Loucy (cell line): ENCODE measurements around the gene LHFPL6.

Experiments used
- H2AFZ ChIP-seq: fragments of 200-600 bp; sonication (generic); 2 replicates; pipeline ENCODE4 v1.6.0; 2016; ENCODE audit warnings: antibody characterized with exemption, mild to moderate bottlenecking, low read length, moderate library complexity
- H3F3A ChIP-seq: fragments of 200-600 bp; 2 replicates; pipeline ENCODE4 v1.6.0; 2016; ENCODE audit warnings: antibody characterized with exemption, low read depth, mild to moderate bottlenecking
- H3K27me3 ChIP-seq: fragments of 200-600 bp; sonication (generic); 2 replicates; pipeline ENCODE4 v1.6.1; 2014; ENCODE audit warnings: low read length, mild to moderate bottlenecking; ENCODE audit not compliant: insufficient read depth, poor library complexity, severe bottlenecking
- H3K36me3 ChIP-seq: fragments of 200-600 bp; sonication (generic); 2 replicates; pipeline ENCODE4 v1.6.1; 2016; ENCODE audit warnings: low read length; ENCODE audit not compliant: insufficient read depth
- H3K4me1 ChIP-seq: fragments of 200-600 bp; sonication (generic); 2 replicates; pipeline ENCODE4 v1.5.1; 2014; ENCODE audit warnings: low read length, mild to moderate bottlenecking; ENCODE audit not compliant: insufficient read depth, poor library complexity, severe bottlenecking
- H3K4me2 ChIP-seq: fragments of 200-600 bp; sonication (generic); 2 replicates; pipeline ENCODE4 v1.6.0; 2014; ENCODE audit warnings: antibody characterized with exemption, low read length, low read depth, mild to moderate bottlenecking; ENCODE audit not compliant: poor library complexity, severe bottlenecking
- H3K4me3 ChIP-seq: fragments of 200-600 bp; sonication (generic); 2 replicates; pipeline ENCODE4 v1.5.1; 2014; ENCODE audit warnings: low read length, mild to moderate bottlenecking, mixed read lengths; ENCODE audit not compliant: poor library complexity, severe bottlenecking
- H3K79me2 ChIP-seq: fragments of 200-600 bp; sonication (generic); 2 replicates; pipeline ENCODE4 v1.6.1; 2014; ENCODE audit warnings: low read length; ENCODE audit not compliant: insufficient read depth
- H3K9ac ChIP-seq: fragments of 200-600 bp; sonication (generic); 2 replicates; pipeline ENCODE4 v1.6.0; 2014; ENCODE audit warnings: mild to moderate bottlenecking, low read depth, low read length, moderate library complexity; ENCODE audit not compliant: poor library complexity, severe bottlenecking
- H3K9me2 ChIP-seq: fragments of 200-600 bp; sonication (generic); replicated peaks from 2 replicates; pipeline ENCODE4 v1.6.1; 2016; ENCODE audit warnings: low read depth, low read length, mixed read lengths
- H3K9me3 ChIP-seq: fragments of 200-600 bp; sonication (generic); 2 replicates; pipeline ENCODE4 v1.6.1; 2014; ENCODE audit warnings: mild to moderate bottlenecking, antibody characterized with exemption, low read length, low read depth; ENCODE audit not compliant: insufficient read depth
- H4K20me1 ChIP-seq: fragments of 200-600 bp; sonication (generic); 2 replicates; pipeline ENCODE4 v1.6.0; 2014; ENCODE audit warnings: antibody characterized with exemption, low read length, mild to moderate bottlenecking; ENCODE audit not compliant: insufficient read depth, poor library complexity, severe bottlenecking
- EZH2phosphoT487 ChIP-seq: fragments of 200-600 bp; IDR thresholded peaks from 2 replicates; pipeline ENCODE4 v1.6.1; 2018; ENCODE audit warnings: antibody characterized with exemption, mild to moderate bottlenecking, moderate library complexity, borderline replicate concordance
- TF ChIP-seq, protein P1 (sequence below): fragments of 200-600 bp; sonication (generic); conservative IDR thresholded peaks from 2 replicates; pipeline ENCODE4 v1.5.1; 2014; ENCODE audit warnings: mild to moderate bottlenecking, antibody characterized with exemption, low read length

The LHFPL6 gene

DNA sequence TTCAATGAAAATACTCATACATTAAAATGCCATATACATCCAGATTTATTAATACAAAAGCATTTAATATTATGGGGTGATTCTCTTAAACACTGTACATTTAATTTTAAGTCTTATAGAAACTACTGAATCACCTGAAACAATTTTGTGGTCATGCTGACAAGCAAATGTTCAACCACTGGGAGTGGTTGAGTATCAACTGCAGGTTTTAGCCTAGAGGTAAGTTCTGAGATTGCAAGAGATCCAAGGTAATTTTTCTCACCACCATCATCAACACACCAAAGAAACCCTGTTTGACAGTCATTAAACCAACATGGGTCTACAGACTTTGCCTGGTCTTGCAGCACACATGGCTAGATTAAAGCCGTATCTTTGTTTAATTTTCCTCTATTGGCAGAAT, 196.3 kb downstream of the LHFPL6 start:
- H3K36me3 ChIP-seq = no peaks in the 10 kb centered on the region
- no peak overlapping the region for H3K4me2 ChIP-seq
- no peaks in the 10 kb centered on the region for H3K9me3 ChIP-seq
- no peak overlapping the region for H2AFZ ChIP-seq
- H3K9ac ChIP-seq = no peak overlapping the region
- no peak overlapping the region for H3K4me3 ChIP-seq
- no peaks in the 10 kb centered on the region for H3F3A ChIP-seq
- no peaks in the 10 kb centered on the region for H3K79me2 ChIP-seq
- TF ChIP-seq, protein P1, sequence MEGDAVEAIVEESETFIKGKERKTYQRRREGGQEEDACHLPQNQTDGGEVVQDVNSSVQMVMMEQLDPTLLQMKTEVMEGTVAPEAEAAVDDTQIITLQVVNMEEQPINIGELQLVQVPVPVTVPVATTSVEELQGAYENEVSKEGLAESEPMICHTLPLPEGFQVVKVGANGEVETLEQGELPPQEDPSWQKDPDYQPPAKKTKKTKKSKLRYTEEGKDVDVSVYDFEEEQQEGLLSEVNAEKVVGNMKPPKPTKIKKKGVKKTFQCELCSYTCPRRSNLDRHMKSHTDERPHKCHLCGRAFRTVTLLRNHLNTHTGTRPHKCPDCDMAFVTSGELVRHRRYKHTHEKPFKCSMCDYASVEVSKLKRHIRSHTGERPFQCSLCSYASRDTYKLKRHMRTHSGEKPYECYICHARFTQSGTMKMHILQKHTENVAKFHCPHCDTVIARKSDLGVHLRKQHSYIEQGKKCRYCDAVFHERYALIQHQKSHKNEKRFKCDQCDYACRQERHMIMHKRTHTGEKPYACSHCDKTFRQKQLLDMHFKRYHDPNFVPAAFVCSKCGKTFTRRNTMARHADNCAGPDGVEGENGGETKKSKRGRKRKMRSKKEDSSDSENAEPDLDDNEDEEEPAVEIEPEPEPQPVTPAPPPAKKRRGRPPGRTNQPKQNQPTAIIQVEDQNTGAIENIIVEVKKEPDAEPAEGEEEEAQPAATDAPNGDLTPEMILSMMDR = no peak
- TF ChIP-seq EZH2phosphoT487 = no peak
- H3K4me1 ChIP-seq = no peaks in the 10 kb centered on the region
- H4K20me1 ChIP-seq = no peaks in the 10 kb centered on the region
- no peaks in the 10 kb centered on the region for H3K27me3 ChIP-seq
- H3K9me2 ChIP-seq = no peaks in the 10 kb centered on the region

DNA sequence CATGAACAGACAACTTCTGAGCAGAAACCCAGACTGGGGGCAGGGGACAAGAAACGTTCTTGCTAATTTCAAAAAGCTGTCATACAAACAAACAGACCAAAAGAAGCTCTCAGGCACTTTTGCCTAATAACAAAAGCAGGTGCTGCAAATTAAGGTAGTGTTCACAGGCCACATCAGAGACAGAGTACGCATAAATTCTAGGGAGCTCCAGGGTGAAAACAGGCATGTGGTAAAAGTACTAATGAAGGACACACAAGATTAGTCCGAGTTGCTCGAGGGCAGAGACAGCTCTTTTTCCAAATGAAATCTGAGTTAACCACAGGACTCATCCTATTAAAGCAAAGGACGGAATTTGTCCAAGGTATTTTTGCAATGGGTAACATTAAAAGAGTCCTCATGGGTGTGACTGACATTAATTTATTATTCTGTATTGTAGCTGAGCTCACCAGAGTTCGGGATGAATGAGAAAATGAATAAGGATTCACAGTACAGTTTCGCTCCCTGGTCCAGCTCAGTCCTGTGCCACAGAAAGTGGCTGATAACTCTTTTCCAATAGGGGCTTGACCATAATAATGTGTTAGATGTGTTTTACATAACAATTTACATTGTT, 197.3 kb downstream of the LHFPL6 start:
- Histone ChIP-seq H4K20me1 (no peaks in the 10 kb centered on the region), H3F3A (no peaks in the 10 kb centered on the region), H3K9me2 (no peaks in the 10 kb centered on the region), H3K4me3 (no peak overlapping the region), H3K4me1 (no peaks in the 10 kb centered on the region), H2AFZ (no peak overlapping the region), H3K27me3 (no peaks in the 10 kb centered on the region), H3K4me2 (no peak overlapping the region), H3K36me3 (no peaks in the 10 kb centered on the region), H3K9me3 (no peaks in the 10 kb centered on the region), H3K9ac (no peak overlapping the region), H3K79me2 (no peaks in the 10 kb centered on the region)
- TF ChIP-seq, protein P1 = no peak
- TF ChIP-seq EZH2phosphoT487 = no peak

DNA sequence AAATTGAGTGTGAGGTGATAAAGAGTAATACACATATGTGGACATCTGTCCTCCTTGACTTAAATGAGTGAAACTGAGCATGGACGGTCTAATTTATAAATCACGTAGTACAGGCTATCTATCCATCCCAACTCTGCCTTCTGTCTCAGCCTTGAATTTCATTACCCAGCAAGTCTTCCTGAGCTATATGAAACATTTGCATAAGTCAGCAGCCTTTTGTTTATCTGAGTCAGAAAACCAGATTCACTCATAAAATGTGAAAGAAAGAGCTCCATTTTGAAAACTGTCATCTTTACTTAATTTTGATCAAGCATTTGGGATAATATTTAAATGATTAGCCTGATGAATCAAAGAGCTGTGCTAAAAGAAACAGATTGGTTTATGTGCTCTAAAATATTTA, 197.9 kb downstream of the LHFPL6 start:
- no peaks in the 10 kb centered on the region for H3K36me3 ChIP-seq
- no peaks in the 10 kb centered on the region for H3K27me3 ChIP-seq
- H3K9ac ChIP-seq = no peak overlapping the region
- no peaks in the 10 kb centered on the region for H3K79me2 ChIP-seq
- H3K4me1 ChIP-seq = no peaks in the 10 kb centered on the region
- no peaks in the 10 kb centered on the region for H3F3A ChIP-seq
- H3K9me3 ChIP-seq = no peaks in the 10 kb centered on the region
- no peak overlapping the region for H3K4me3 ChIP-seq
- no peaks in the 10 kb centered on the region for H3K9me2 ChIP-seq
- H2AFZ ChIP-seq = no peak overlapping the region
- H3K4me2 ChIP-seq = no peak overlapping the region
- no peaks in the 10 kb centered on the region for H4K20me1 ChIP-seq
- TF ChIP-seq, protein P1 = no peak
- TF ChIP-seq EZH2phosphoT487 = no peak
